SKM-1 treated with dmso at 0.1 percent for 144 hours (cell line): ENCODE results near the gene PCSK7.
A peak's percentile ranks its signal among the peaks of the same experiment; 100 is the strongest.
"Not testable (repeated sequence)": the region's sequence is repeated elsewhere in the genome, so short reads cannot be mapped to it uniquely, and the experiment has no call there.

Experiments
- DNase-seq: peaks from one replicate; lab custom pipeline; 2025; ENCODE audit not compliant: unreplicated experiment; lab: John Stamatoyannopoulos, UW

PCSK7 gene, protein sequence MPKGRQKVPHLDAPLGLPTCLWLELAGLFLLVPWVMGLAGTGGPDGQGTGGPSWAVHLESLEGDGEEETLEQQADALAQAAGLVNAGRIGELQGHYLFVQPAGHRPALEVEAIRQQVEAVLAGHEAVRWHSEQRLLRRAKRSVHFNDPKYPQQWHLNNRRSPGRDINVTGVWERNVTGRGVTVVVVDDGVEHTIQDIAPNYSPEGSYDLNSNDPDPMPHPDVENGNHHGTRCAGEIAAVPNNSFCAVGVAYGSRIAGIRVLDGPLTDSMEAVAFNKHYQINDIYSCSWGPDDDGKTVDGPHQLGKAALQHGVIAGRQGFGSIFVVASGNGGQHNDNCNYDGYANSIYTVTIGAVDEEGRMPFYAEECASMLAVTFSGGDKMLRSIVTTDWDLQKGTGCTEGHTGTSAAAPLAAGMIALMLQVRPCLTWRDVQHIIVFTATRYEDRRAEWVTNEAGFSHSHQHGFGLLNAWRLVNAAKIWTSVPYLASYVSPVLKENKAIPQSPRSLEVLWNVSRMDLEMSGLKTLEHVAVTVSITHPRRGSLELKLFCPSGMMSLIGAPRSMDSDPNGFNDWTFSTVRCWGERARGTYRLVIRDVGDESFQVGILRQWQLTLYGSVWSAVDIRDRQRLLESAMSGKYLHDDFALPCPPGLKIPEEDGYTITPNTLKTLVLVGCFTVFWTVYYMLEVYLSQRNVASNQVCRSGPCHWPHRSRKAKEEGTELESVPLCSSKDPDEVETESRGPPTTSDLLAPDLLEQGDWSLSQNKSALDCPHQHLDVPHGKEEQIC

DNA sequence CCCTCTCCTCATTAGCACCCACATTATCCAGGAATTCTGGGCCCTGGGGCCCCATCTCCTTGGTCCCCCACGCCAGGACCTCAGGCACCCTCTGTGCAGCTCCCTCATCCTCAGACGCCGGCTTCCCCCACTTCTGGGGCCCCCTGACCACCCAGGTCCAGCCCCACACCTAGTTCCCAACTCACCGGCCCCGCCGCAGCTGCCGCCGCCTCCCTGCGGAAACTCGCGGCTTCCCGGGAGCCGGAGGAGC, at the start of gene PCSK7:
PCSK7 (minus strand) TSS at position 232 of the 250 bp plus-strand sequence. CDS start 2,229 bp downstream, outside the sequence.
- DNase-seq = no peak

DNA sequence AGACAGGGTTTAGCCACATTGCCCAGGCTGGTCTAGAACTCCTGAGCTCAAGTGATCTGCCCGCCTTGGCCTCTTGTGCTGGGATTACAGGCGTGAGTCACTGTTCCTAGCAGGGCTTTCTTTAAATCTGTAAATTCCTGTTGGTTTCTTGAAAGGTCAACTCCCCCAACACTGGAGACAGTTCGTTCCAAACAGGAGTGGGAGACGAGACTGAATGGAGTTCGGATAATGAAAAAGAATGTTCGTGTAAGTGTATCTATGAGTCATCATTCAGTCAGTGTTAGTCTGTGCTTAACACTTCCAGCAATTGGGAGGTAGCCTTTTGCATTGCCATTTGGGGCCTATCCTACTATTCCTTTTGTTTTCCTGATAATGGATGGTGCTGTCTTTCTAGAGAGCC, 49.3 kb upstream of the PCSK7 start:
- no peak for DNase-seq

DNA sequence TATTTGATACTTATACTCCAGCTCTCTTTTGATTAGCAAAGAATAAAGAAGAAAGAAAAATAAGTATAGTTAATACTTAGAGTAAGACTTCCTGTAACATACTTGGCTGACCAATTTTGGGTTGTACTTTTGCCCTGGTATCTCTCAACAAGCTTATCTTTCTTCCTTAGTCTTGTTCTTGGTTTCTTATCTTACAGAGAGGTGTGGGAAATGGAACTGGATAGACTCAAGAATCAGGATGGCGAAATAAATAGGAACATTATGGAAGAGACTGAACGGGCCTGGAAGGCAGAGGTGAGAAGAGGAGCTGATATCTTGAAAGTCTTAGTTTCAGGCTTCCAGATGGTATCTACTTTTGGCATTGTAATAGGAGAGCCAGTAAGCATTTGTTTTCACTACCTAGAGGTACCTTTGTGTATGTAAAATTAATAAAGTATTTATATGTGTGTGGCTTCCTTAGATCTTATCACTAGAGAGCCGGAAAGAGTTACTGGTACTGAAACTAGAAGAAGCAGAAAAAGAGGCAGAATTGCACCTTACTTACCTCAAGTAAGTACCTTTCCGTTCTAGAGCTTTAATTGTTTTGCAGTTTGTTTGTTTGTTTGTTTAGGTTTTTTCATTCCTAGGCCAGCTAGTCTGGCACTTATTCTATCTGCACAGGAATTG, 48.0 kb upstream of the PCSK7 start:
- no peak for DNase-seq

DNA sequence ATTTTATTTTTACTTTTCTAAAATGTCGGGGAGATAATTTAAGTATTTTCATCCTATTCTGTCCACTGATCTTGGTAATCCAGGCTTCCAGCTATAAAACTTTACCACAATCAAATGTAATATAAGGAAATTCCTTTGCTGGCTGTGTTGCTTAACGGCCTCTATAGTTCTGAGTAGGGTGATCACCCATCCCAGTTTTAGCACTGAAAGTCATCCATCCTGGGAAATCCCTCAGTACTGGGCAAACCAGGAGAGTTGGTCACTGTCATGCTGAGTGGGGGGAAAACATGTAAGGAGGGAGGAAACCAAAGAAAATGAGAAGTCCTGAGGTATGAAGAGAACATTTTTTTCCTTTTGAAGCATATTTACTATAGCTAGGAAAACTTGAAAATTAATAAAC, 46.5 kb upstream of the PCSK7 start:
- no peak for DNase-seq

DNA sequence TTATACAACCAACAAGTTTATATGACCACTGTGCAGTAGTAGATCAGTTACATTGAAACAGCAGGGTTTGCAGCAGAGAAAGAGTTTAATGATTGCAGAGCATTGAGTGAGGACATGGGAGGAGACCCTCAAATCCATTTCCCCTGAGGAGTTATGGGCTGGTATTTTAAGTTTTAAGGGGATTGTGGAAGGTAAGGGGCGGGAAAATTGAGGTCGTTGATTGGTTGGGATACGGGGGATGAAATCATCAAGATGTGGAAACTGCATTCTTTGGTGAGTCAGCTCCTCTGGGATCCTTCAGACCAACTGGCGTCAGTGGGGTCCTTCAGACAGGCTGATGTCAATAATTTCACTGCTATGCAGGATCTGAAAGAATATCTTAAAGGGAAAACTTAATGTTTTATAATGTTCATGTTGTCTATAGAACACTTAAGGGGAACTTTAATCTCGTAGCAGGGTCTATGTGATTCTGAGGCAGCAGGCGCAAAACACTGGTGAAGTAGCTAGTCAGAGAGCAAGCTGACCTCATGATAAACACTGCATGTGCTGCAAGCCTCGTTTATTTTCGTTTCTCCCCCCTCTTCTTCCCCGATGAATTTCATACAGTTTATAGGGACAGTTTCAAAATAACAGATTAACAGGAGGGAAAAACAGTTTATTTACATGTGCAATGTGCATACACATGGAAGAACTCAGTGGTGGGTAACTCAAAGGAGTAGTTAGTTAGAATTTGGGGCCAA, 41.8 kb upstream of the PCSK7 start:
- DNase-seq = no peak

DNA sequence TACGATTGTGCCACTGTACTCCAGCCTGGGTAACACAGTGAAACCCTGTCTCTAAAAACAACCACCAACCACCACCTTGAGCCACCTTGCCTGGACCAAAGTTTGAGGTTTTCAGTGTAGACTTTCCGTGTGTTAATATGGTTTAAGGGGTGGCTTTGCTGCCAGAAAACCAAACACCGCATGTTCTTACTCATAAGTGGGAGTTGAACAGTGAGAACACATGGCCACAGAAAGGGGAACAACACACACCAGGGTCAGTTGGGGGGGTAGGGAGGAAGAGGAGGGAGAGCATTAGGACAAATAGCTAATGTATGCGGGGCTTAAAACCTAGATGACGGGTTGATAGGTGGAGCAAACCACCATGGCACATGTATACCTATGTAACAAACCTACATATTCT, 40.3 kb upstream of the PCSK7 start:
- peak; percentile 4 for DNase-seq

DNA sequence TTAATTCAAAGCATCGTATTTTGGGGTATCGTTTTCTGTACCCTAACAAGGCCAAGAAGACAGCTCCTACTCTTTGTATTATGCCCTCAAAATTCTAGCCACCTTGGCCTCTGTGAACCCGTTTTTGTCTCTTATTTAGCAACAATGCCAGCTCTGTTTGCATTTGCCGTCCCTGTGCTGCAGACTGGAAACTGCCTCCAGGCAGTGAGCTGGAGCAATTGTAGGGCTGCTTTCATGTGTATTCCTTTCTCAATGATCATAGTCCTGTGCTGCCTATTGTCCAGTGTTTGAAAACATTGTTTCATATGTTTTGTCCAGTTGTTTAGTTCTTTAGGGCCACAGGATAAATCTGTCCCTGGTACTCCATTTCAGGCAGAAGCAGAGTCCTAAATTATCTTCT, 39.3 kb upstream of the PCSK7 start:
- DNase-seq = no peak

DNA sequence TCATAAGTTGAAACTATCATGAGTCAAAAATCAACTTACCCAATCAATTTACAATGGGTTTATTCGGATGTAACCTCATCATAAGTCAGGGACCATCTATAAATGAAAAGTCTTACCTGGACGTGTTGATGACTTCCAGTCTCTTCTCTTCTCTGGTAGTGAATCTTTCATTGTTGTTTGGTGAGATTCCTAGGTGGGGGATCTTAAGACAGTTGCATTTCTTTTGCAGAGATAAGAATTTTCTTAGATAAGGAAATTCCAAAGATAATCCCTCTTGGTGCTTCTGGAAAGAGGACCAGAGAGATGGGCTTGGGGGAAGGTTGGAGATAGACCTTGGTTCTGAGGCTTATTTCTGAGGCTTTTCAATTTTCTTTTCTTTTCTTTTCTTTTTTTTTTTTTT, 38.0 kb upstream of the PCSK7 start:
- no peak for DNase-seq

DNA sequence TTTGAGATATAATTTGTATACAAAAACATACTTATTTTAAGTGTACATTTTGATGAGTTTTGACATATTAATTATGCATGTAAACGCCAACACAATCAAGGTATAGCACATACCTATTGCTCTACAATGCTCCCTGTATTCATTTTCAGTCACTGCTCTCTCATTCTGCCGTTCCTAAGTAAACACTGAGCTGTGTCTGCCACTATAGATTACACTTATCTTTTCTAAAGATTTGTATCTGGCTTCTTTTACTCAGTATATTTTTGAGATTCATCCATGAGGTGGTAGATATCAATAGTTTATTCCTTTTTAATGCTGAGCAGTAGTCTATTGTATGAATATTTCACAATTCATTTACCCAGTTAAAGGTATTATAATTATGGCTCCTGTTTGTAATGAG, 33.9 kb upstream of the PCSK7 start:
- no peak for DNase-seq

DNA sequence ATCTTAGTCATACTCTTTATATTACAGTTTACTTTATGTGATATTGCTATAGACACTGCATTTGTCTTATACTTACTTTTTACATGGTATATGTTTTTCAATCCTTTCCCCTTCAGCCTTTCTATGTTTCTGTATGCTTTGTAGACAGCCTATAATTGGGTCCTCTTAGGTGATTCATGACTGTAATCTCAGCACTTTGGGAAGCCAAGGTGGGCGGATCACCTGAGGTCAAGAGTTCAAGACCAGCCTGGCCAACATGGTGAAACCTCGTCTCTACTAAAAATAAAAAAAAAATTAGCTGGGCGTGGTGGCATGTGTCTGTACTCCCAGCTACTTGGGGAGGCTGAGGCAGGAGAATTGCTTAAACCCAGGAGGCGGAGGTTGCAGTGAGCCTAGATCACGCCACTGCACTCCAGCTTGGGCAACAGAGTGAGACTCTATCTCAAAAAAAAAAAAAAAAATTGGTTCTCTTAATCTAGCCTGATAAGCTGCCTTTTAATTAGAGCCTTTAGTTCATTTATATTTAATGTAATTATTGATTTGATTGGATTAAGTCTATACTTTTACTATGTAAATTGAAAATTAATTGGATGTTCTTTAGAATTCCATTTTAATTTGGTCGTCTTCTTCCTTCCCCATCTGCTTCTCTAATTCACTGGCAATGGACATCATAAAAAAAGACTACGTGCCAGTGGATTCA, 32.9 kb upstream of the PCSK7 start:
- not testable (repeated sequence) for DNase-seq

DNA sequence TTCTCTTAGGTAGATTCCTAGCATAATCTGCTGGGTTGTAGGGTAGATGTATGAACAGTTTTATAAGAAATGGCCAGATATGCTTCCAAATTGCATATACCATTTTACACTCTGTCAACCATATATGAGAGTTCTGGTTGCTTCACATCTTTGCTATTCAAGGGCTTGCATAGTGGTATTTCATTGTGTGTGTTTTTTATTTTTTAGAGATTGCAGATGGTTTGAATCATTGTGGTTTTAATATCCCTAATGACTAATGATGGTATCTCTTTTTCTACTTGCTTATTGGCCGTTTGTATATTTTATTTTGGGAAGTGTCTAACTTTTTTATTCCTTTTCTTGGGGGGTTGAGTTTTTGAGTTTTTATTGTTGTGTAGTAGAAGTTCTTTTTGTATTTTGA, 27.5 kb upstream of the PCSK7 start:
- DNase-seq = no peak

DNA sequence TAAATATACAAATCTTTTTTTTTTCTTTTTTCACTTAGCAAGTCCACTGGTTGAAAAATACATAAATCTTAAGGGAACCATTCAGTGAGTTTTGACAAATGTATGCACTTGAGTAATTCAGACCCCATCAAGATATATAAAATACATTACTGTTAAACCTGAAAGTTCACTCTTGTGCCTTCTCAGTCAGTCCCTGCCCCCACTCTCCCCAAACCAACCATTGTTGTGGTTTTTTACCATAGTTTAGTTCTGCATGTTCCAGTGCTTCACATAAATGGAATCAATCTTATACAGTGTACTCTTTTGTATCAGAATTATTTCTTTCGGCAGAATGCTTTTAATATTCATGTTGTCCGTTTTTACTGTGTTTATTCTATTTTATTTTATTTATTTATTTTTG, 26.7 kb upstream of the PCSK7 start:
- no peak for DNase-seq

DNA sequence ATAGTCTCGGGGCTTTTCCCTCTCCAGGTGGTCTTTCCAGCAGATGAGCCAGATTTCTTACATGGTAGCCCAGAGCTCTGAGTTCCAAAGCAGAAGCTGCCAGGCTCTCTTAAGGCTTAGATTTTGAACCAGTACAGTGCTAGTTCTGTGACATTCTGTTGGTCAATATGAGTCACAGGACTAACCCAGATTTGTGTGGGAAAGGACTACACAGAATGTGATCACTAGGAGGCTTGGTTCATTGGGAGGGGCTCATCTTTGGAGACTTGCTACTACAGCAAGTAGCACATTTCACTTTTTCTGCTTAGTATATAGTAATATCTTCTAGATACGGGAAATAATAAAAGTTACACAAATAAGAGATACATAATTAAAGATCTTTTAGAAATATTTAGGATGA, 24.7 kb upstream of the PCSK7 start:
- DNase-seq = no peak

DNA sequence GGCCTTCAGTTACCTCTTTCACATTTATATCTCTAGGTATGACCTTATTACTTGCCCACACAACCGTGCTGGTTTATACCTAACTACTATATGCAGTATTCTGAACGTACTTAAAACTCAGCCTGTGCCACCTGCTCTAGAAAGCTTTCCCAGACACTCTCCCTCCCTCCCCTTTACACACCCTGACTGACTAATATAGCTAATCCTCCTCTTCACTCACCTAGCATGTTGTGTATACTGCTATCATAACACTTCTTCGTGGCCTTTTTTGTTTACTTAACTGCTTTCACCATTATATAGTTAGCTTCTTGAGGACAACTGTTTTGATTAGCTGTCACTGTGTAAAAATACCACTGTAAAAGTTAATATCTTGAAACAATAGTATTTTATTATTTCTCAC, 24.1 kb upstream of the PCSK7 start:
- no peak for DNase-seq

DNA sequence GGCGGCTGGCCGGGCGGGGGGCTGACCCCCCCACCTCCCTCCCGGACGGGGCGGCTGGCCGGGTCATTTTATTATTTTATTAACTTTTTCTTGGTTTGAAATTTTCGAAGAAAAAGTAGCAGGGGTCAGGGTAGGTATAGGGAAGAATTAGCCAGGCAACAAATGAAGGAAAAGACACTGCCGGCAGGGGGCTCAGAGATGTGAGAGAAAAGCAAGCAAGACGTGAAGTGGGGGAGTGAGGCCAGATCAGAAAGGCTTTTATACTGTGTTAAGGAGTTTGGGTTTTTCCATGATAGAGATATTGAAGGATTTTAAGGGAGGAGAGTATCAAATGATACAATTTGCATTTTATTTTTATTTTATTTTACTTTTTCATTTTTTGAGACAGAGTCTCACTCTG, 19.6 kb upstream of the PCSK7 start:
- DNase-seq = no peak

DNA sequence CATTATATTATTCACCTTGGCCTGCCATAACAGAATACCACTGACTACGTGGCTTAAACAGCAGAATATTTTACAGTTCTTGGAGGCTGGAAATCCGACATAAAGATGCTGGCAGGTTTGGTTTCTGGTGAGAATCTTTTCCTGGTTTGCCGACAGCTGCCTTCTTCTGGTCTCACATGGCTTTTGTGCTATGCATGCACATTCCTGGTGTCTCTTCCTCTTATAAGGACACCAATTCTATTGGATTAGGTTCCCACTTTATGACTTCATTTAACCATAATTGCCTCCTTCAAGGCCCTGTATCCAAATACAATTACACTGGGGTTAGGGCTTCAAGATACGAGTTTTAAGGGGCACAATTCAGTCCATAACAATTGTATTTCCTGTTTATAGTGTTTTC, 17.7 kb upstream of the PCSK7 start:
- no peak for DNase-seq

DNA sequence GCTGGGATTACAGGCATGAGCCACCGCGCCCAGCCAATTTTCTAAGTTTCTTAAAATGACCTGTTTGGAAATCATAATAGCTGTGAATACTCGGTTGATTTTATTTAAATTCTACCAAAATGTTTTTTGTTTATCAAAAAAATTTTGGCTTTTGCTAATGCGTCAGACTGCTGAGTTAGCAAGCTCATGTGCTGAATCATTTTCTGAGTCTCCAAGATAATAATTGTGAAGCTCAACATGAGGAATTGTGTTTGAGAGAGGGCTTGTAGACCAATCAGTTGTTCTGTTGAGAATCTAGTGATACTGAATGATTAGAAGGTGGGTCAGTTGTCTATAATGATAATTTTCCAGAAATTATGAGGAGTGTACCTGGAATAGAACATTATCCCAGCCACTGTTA, 16.5 kb upstream of the PCSK7 start:
- DNase-seq = no peak

DNA sequence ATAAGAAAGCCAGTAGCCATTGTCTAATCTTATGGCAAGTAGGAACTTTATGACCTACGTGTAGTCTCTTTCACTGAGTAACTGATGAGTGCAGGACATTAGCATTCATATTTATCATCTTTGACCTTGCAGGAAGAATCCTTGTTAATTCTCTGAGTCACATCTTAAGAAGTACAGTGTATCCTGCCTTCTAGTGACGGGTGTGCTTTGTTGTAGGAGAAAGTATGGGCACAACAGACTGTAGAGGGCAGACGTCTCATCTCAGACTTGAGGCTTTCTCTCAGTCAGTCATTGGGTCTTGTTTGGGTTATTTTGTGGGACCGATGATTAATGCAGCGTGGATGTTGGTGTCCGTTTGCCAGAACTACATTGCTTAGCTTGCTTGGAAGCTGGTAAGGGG, 7.4 kb upstream of the PCSK7 start:
- DNase-seq = no peak

DNA sequence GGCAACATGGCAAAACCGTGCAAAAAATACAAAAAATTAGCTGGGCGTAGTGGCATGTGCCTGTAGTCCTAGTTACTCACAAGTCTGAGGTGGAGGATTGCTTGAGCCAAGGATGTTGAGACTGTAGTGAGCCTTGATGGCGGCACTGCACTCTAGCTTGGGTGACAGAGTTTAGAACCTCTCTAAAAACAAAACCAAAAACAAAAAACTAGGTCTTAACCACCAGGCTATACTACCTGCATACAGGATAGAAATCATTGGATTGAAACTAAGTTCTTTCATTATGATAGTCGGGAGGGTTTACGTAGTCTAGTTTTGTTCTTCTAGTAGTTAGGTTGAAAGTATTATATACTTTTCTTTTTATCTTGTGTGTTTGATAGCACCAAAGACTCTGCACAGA, 6.3 kb upstream of the PCSK7 start:
- DNase-seq = no peak

DNA sequence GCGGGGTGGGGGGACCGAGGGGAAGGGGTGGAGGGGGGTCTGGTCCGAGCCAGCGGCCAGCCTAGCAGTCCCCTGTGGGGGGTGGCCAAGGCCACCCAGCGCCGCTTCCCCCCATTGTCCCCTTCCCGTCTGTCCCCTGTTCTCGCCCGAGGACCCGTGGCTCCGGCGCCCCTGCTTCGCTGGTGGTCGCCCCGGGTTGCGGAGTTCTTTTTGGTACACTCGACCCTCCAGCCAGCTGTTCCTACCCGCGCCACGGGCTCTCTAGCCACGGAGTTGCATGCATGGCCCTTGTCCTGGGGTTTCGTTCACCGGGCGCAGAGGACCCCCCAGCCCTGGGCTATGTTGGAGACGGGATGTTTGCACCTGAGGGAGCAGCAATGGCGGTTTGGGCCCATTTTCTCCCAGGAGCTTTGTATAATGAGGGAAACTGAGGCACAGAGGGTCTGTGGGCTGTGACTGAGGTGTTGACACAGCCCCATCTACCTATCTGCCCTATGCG, 1.1 kb upstream of the PCSK7 start:
- no peak for DNase-seq
